ENCODE measurements around the gene EFCAB6.
"Not testable (repeated sequence)": the region's sequence is repeated elsewhere in the genome, so short reads cannot be mapped to it uniquely, and the experiment has no call there.

The EFCAB6 gene

GRCh38 chr22:43669190-43669589, 142.9 kb downstream of the EFCAB6 start:
- ATAC-seq (ENCODE audit: insufficient read depth, low read depth): no peak
- Histone ChIP-seq H3K36me3 (ENCODE audit: insufficient read depth, low read length) (no peaks in the 10 kb centered on the region), H4K20me1 (ENCODE audit: insufficient read depth, low read length) (no peaks in the 10 kb centered on the region), H3K4me2 (ENCODE audit: insufficient read depth, low read length) (no peak overlapping the region), H3K27me3 (ENCODE audit: insufficient read depth, low read length, poor library complexity) (peaks cover 4% of the 10 kb centered on the region), H3K9me3 (ENCODE audit: insufficient read depth, low read length, severe bottlenecking) (no peaks in the 10 kb centered on the region), H3K4me1 (ENCODE audit: insufficient read depth, low read length) (no peaks in the 10 kb centered on the region), H3K27ac (ENCODE audit: low read length) (no peak overlapping the region), H3K79me2 (ENCODE audit: insufficient read depth, low read length) (no peaks in the 10 kb centered on the region), H3K9ac (ENCODE audit: low read depth, low read length) (no peak overlapping the region), H2AFZ (ENCODE audit: low read depth, low read length) (no peak overlapping the region), H3K4me3 (ENCODE audit: low read depth in 1 of 2, low read length in 2 of 2) (no peak overlapping the region)
- no peak for DNase-seq
- TF ChIP-seq CTCF (IDR thresholded peaks at IDR 0.05; ENCODE audit: borderline replicate concordance, extremely low read depth, low read length, poor library complexity, severe bottlenecking) (no peak), EZH2 (IDR thresholded peaks at IDR 0.05; ENCODE audit: borderline replicate concordance, low read depth, low read length, severe bottlenecking) (no peak)

- TF ChIP-seq EZH2 (IDR thresholded peaks at IDR 0.05; ENCODE audit: borderline replicate concordance, low read depth, low read length, severe bottlenecking) (no peak), CTCF (IDR thresholded peaks at IDR 0.05; ENCODE audit: borderline replicate concordance, extremely low read depth, low read length, poor library complexity, severe bottlenecking) (no peak)
- Histone ChIP-seq H3K9me3 (ENCODE audit: insufficient read depth, low read length, severe bottlenecking) (no peaks in the 10 kb centered on the region), H3K36me3 (ENCODE audit: insufficient read depth, low read length) (no peaks in the 10 kb centered on the region), H3K4me2 (ENCODE audit: insufficient read depth, low read length) (no peak overlapping the region), H3K9ac (ENCODE audit: low read depth, low read length) (no peak overlapping the region), H3K4me1 (ENCODE audit: insufficient read depth, low read length) (no peaks in the 10 kb centered on the region), H3K79me2 (ENCODE audit: insufficient read depth, low read length) (no peaks in the 10 kb centered on the region), H2AFZ (ENCODE audit: low read depth, low read length) (no peak overlapping the region), H4K20me1 (ENCODE audit: insufficient read depth, low read length) (no peaks in the 10 kb centered on the region), H3K27ac (ENCODE audit: low read length) (no peak overlapping the region), H3K27me3 (ENCODE audit: insufficient read depth, low read length, poor library complexity) (peaks cover 4% of the 10 kb centered on the region), H3K4me3 (ENCODE audit: low read depth in 1 of 2, low read length in 2 of 2) (no peak overlapping the region)
- DNase-seq (no peak), ATAC-seq (ENCODE audit: insufficient read depth, low read depth) (no peak)
These were observed 144.4 kb downstream of the EFCAB6 start for GRCh38 chr22:43667656-43668055.

- DNase-seq: no peak
- Histone ChIP-seq H3K4me1 (ENCODE audit: insufficient read depth, low read length) (no peaks in the 10 kb centered on the region), H3K79me2 (ENCODE audit: insufficient read depth, low read length) (no peaks in the 10 kb centered on the region), H3K36me3 (ENCODE audit: insufficient read depth, low read length) (no peaks in the 10 kb centered on the region), H4K20me1 (ENCODE audit: insufficient read depth, low read length) (no peaks in the 10 kb centered on the region), H2AFZ (ENCODE audit: low read depth, low read length) (no peak overlapping the region), H3K9me3 (ENCODE audit: insufficient read depth, low read length, severe bottlenecking) (no peaks in the 10 kb centered on the region), H3K9ac (ENCODE audit: low read depth, low read length) (no peak overlapping the region), H3K4me3 (ENCODE audit: low read depth in 1 of 2, low read length in 2 of 2) (no peak overlapping the region), H3K27ac (ENCODE audit: low read length) (no peak overlapping the region), H3K27me3 (ENCODE audit: insufficient read depth, low read length, poor library complexity) (no peaks in the 10 kb centered on the region), H3K4me2 (ENCODE audit: insufficient read depth, low read length) (no peak overlapping the region)
- no peak for ATAC-seq (ENCODE audit: insufficient read depth, low read depth)
- TF ChIP-seq EZH2 (IDR thresholded peaks at IDR 0.05; ENCODE audit: borderline replicate concordance, low read depth, low read length, severe bottlenecking) (no peak), CTCF (IDR thresholded peaks at IDR 0.05; ENCODE audit: borderline replicate concordance, extremely low read depth, low read length, poor library complexity, severe bottlenecking) (no peak)
These were observed 145.6 kb downstream of the EFCAB6 start for GRCh38 chr22:43666457-43666856.

- Histone ChIP-seq H3K4me1 (ENCODE audit: insufficient read depth, low read length) (no peaks in the 10 kb centered on the region), H3K27ac (ENCODE audit: low read length) (no peak overlapping the region), H3K9me3 (ENCODE audit: insufficient read depth, low read length, severe bottlenecking) (no peaks in the 10 kb centered on the region), H3K36me3 (ENCODE audit: insufficient read depth, low read length) (no peaks in the 10 kb centered on the region), H3K4me2 (ENCODE audit: insufficient read depth, low read length) (no peak overlapping the region), H4K20me1 (ENCODE audit: insufficient read depth, low read length) (no peaks in the 10 kb centered on the region), H3K27me3 (ENCODE audit: insufficient read depth, low read length, poor library complexity) (peaks cover 12% of the 10 kb centered on the region), H3K9ac (ENCODE audit: low read depth, low read length) (no peak overlapping the region), H3K4me3 (ENCODE audit: low read depth in 1 of 2, low read length in 2 of 2) (no peak overlapping the region), H2AFZ (ENCODE audit: low read depth, low read length) (no peak overlapping the region), H3K79me2 (ENCODE audit: insufficient read depth, low read length) (no peaks in the 10 kb centered on the region)
- no peak for DNase-seq
- TF ChIP-seq EZH2 (IDR thresholded peaks at IDR 0.05; ENCODE audit: borderline replicate concordance, low read depth, low read length, severe bottlenecking) (no peak), CTCF (IDR thresholded peaks at IDR 0.05; ENCODE audit: borderline replicate concordance, extremely low read depth, low read length, poor library complexity, severe bottlenecking) (no peak)
- no peak for ATAC-seq (ENCODE audit: insufficient read depth, low read depth)
These were observed 153.3 kb downstream of the EFCAB6 start for GRCh38 chr22:43658823-43659222.

- not testable (repeated sequence) for ATAC-seq (ENCODE audit: insufficient read depth, low read depth); H3K4me1 ChIP-seq (ENCODE audit: insufficient read depth, low read length); H4K20me1 ChIP-seq (ENCODE audit: insufficient read depth, low read length); H2AFZ ChIP-seq (ENCODE audit: low read depth, low read length); H3K36me3 ChIP-seq (ENCODE audit: insufficient read depth, low read length); DNase-seq; H3K9me3 ChIP-seq (ENCODE audit: insufficient read depth, low read length, severe bottlenecking); H3K9ac ChIP-seq (ENCODE audit: low read depth, low read length); H3K79me2 ChIP-seq (ENCODE audit: insufficient read depth, low read length); H3K27ac ChIP-seq (ENCODE audit: low read length); H3K4me3 ChIP-seq (ENCODE audit: low read depth in 1 of 2, low read length in 2 of 2); H3K4me2 ChIP-seq (ENCODE audit: insufficient read depth, low read length)
- peaks cover 12% of the 10 kb centered on the region for H3K27me3 ChIP-seq (ENCODE audit: insufficient read depth, low read length, poor library complexity)
These were observed 155.5 kb downstream of the EFCAB6 start for GRCh38 chr22:43656581-43656980.
